GM19455 (cell line): ENCODE measurements around the gene RND3.

Source experiments
- ATAC-seq: cut with Tn5 transposase; IDR thresholded peaks from one replicate; pipeline ENCODE4 v1.9.1; 2021; ENCODE audit not compliant: unreplicated experiment

Gene RND3

DNA sequence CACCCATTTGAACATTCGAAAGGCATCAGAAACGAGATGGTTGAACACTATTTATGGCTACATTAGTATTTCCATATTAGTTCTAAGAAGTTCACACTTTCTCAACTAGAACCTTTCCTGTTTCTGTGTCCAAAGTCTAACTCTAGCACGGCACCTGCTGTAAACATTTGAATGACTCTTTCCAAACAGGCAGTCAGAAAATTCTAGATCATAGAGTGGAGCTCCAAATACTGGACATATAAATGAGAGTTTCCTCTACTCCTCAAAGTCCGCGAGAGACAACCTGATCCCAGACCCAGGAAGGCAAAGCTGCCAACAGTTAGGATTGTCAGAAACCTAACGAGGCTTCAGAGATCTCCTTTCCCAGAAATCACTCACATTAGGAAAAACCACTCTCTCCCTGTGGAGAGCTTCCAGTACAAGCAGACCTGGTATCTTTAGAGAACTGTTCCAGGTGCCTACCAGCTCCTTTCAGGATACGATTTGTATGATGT is 10.6 kb downstream of the RND3 start:
- ATAC-seq, result no peak

DNA sequence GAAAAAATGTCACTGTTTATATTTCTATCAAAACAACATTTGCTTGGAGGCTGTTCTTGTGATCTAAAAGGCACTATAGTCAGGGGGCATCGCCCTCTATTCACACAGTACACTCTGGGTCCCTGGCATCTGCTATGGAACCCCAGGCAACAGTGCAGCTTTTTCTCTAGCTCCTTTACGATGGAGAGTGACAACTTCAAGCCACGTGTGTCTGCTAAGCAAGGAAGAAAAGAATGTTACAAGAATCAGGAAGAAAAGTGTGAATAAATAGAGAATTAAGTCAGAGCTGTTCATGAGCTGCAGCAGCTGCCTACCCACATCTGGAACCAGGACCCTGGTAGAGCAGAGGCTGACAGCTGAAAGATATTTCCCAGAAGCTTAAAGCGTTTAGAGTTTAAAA is 11.2 kb downstream of the RND3 start:
- ATAC-seq, result no peak

DNA sequence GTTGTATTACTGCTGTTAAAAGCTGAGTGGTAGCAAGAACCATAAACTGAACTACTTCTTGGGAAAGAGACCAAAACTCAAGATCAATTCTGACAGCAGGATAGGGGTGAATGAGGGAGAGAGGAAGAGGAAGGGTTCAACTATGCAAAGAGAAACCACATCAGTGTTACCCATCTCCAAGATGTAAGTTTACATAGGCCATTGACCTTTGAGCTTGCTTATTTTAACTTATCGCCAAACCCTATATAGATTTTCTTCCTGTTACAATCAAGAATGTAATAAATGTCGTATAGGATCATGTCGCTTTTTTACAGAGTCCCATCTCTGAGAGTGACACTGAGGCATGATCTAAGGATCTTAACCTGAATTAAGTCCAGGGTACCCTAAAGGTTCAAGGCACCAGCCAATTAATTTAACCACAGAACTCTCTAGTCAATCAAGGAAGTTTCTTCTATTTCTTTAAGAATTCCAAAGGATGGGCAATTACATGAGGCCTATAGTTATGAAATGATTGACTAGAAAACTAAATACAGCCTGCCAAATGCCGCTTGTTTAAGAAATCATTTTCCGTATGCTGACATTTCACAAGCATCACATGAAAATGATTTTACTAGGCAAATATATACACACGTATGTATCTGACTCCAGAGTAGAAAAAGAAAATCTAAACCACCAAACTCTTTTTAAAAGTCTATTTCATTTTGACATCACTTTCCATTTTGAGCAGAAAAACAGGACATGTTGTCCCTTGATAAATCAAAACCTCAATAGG is 11.8 kb downstream of the RND3 start:
- no peak for ATAC-seq

- ATAC-seq, result no peak
Measured at GRCh38 chr2:150474326-150475074, 13.0 kb downstream of the RND3 start.

DNA sequence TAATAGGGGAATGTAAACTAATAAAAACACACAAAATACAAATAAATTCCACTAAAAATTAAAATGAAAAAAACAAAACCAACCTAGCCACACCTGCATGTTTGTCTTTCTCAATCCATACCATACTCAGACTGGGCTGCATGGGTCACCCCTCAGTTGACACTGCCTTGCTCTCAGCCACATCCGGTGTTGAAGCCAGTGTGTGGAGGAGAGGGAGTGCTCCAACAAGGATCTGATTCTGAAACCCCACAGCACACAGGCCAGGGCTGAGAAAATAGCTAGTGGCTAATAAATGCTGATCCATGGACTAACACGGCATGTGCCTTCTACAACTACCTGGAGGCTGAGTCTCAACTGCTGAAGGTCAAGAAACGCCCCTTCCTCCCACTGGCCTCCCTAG is 13.7 kb downstream of the RND3 start:
- ATAC-seq, result no peak

GRCh38 chr2:150472511-150472899 is 15.0 kb downstream of the RND3 start:
- no peak for ATAC-seq

DNA sequence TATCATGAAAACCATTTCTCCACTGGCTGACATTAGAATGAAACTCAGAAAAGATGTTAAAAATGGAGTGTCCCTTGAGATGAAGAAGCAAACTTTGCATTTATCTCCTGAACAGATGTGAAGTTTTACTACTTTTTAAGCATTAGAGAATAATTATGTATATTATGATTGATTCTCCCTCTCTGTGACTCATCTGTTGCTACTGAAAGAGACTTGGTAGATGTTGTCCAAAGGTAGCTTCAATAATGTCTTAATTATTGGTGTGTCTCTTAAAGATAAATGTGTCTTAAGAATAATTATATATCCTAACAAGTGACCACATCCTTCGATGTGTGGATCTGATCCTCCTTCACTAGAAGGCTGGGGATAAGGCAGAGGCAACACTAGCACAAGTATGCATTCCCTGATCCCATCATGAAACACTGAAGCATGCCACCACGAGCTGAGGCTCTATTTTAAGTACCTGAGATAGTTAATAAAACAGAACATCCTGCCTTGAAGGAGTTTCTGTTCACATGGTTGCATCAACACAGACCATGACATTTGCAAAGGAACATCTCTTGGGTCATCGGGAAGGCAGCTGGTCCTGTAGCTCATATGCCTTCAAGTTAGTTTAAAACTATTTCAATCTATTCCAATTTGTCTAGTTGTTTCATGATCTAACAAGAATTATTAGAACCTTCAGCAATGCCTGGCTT is 15.5 kb downstream of the RND3 start:
- ATAC-seq, result no peak

- no peak for ATAC-seq
Measured at GRCh38 chr2:150470435-150470834, 17.0 kb downstream of the RND3 start.

GRCh38 chr2:150469706-150470274 is 17.7 kb downstream of the RND3 start:
- ATAC-seq, result no peak

GRCh38 chr2:150468350-150468960 is 19.0 kb downstream of the RND3 start:
- ATAC-seq, result no peak

DNA sequence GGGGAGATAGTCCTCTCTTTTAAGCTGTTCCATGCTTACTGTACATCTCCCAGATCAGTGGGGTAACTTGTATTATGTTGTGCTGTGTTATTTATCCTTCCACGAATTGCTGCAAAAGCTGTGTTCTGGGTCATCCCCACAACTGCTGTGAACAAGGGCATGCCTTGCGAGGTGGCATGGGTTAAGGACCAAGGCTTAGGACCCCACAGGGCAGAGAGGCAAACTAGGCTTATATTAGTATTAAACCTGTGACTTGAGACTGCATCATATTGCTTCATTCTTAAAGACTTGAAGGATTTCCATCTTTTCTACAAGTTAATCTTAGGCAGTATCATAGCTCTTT is 19.9 kb downstream of the RND3 start:
- ATAC-seq, result no peak

DNA sequence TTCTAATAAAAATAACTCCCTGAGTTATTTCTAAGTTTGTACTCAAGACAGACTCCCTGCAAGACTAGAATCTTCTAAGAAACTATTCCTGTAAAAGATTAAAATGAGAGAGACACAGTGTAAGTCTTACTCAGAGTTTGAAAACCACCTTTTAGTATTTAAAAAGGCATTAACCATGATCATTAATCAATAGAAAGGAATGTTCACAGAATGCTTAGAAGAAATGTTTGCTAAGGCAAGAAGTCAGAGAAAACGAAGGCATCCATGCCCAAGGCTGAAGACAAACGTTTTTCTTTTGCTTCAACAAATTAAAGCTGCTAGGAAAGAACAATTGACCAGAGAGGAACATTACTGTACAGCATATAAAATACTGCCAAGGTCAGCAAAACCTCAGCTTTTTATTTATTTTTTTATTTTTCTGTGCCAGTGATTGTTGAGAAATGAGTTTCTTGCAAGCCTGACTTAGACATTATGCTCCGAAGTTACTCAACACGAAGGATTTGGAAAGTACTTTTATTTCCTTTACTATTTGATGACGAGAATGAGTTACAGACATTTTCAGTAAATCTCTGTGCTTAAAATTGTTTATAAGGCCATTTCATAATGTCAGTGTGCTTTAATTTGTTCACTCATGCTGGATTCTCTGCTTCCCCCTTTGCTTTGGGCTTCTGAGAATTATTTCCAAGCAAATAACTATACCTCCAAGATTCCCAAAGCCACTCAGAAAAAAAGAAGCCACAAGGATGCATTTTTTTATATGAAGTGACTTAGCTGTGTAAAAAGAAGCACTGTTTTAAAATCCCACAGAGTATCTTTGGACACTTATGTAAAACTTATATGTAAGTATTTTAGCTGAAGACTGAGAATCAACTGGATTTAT is 20.5 kb downstream of the RND3 start:
- ATAC-seq, result no peak

DNA sequence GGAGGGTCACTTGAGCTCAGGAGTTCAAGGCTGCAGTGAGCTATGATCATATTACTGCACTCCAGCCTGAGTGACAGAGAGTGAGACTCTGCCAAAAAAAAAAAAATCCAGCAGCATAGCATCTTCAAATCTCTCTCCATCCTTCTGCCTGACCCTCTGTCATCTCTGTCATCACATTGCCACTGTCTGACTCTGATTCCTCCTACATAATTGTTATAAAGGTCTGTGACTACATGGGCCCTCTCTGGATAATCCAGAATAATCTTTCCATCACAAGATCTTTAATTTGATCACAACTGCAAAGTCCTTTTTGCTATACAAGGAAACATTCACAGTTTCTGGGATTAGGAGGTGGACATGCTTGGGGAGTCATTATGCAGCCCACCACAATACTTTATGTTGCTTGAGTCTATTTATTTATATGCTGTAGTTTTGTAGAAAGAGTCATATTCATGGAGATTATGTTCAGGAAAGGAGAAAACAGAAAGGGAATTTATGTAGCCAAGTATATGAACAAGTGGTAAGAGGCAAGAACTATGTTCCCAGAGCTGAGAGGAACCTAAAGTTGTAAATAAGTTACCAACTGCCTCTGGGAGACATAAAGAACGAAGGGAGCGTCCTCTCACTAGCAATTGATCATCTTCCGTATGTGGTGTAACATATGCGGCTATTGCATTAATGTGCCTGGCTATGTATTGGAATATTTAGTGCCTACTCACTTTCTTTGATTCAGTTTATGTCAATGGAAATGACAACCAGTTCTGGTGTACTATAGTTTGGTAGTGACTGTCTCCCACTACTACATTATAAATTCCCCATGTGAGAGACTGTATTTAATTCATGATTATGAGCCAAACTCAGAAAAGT is 21.5 kb downstream of the RND3 start:
- no peak for ATAC-seq

GRCh38 chr2:150464986-150465385 is 22.5 kb downstream of the RND3 start:
- no peak for ATAC-seq

GRCh38 chr2:150464270-150464669 is 23.2 kb downstream of the RND3 start:
- ATAC-seq, result no peak

DNA sequence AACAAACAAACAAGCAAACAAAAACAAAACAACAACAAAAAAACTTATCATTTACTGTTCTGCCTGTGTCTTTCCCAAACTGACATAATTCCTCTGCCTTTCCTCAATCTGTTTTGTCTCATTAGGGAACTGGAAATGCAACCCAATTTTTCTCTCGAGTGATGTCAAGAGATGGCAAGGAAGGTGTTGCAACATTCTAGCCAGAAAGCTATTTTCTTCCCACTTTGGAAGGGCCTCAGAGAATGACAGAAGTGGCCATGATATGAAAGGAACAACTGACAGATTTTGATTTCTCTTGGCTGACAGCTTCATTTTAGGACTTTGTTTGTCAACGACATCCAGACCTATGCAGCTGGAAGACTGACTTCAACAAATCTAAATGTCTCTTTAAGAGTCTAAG is 24.7 kb downstream of the RND3 start:
- ATAC-seq, result no peak

- no peak for ATAC-seq
Measured at GRCh38 chr2:150459281-150459680, 28.2 kb downstream of the RND3 start.

DNA sequence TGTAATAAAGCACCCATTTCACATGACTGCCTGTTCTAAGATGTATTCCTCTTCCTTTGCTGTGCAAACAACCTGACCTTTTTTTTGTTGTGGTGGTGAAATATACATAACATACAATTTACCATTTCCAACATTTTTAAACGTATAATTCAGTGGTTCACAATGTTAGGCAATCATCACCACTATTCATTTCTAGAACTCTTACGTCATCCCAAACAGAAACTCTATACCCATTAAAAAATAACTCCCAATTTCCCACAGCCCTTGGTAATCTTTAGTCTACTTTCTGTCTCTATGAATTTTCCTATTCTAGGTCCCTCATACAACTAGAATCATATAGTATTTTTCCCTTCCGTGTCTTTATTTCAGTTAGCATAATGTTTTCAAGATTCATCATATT is 36.7 kb downstream of the RND3 start:
- no peak for ATAC-seq

DNA sequence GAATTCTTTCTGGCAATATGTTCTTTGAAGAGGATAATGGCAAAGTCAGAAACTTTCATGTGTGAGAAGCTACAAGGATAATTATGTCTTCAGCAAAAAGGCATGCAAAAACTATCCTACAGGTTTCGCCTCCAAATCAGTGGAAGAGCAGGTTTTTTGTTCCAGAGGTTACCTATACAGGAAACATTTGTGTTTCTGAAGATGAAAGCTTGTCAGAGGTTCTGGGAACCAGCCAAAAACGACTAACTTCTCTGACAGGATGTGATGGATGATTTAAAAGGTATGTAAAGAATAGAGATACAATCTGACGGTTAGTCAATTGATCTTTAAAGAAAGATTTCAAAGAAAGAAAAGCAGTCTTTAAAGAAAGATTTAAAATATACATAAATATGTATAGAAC is 37.6 kb downstream of the RND3 start:
- no peak for ATAC-seq
